ENCODE results near the gene CHRND.

The CHRND gene

GRCh38 chr2:232512602-232513001, 13.4 kb upstream of the CHRND start:
- TF ChIP-seq ZFX (IDR thresholded peaks at IDR 0.05) = no peak
- no peak for TF ChIP-seq CTCF (conservative IDR thresholded peaks at IDR 0.05)
- no peak overlapping the region for H3K27ac ChIP-seq

GRCh38 chr2:232513353-232513752, 12.6 kb upstream of the CHRND start:
- TF ChIP-seq CTCF (conservative IDR thresholded peaks at IDR 0.05) = no peak
- H3K27ac ChIP-seq = no peak overlapping the region

- TF ChIP-seq ZFX (IDR thresholded peaks at IDR 0.05) (no peak), CTCF (conservative IDR thresholded peaks at IDR 0.05) (no peak)
- H3K27ac ChIP-seq = no peak overlapping the region
These were observed 10.3 kb upstream of the CHRND start for GRCh38 chr2:232515639-232516038.

- TF ChIP-seq ZFX (IDR thresholded peaks at IDR 0.05) = no peak
- no peak overlapping the region for H3K27ac ChIP-seq
These were observed 9.4 kb upstream of the CHRND start for GRCh38 chr2:232516551-232516950.

- H3K27ac ChIP-seq = no peak overlapping the region
- TF ChIP-seq CTCF (conservative IDR thresholded peaks at IDR 0.05) (no peak), ZFX (IDR thresholded peaks at IDR 0.05) (no peak)
These were observed 7.1 kb upstream of the CHRND start for GRCh38 chr2:232518844-232519243.

GRCh38 chr2:232519581-232520438, 6.2 kb upstream of the CHRND start, which contains the start of gene PRSS56:
TSS of gene PRSS56 (plus strand) at chr2:232520388. CDS start at chr2:232520599, 211 bp downstream.
- H3K27ac ChIP-seq = no peak within 1 kb of the TSS
- no peak for TF ChIP-seq ZFX (IDR thresholded peaks at IDR 0.05)
- no peak for TF ChIP-seq CTCF (conservative IDR thresholded peaks at IDR 0.05)

GRCh38 chr2:232520489-232520888, 5.5 kb upstream of the CHRND start:
- no peak overlapping the region for H3K27ac ChIP-seq
- no peak for TF ChIP-seq ZFX (IDR thresholded peaks at IDR 0.05)
- TF ChIP-seq CTCF (conservative IDR thresholded peaks at IDR 0.05) = no peak

GRCh38 chr2:232521098-232521497, 4.9 kb upstream of the CHRND start:
- TF ChIP-seq CTCF (conservative IDR thresholded peaks at IDR 0.05) (no peak), ZFX (IDR thresholded peaks at IDR 0.05) (no peak)
- no peak overlapping the region for H3K27ac ChIP-seq
